Chondrocyte (in vitro differentiated cells): Measurements from ENCODE around the gene PIK3C3. TPM values are rescaled to one million over a fixed set of nuclear protein-coding genes. Genes with fewer than 3 reads are reported as not detected.
A peak's percentile ranks its signal among the peaks of the same experiment; 100 is the strongest.

Experiments
- DNase-seq: peaks from one replicate; pipeline ENCODE4 v3.0.0; 2021; ENCODE audit warnings: mixed read lengths, low spot score
- H3K27ac Mint-ChIP-seq: one replicate; pipeline ENCODE4 v1.8.0; 2021; ENCODE audit warnings: mild to moderate bottlenecking, moderate library complexity, mixed read lengths; ENCODE audit not compliant: unreplicated experiment
- H3K27me3 Mint-ChIP-seq: 2 replicates; pipeline ENCODE4 v1.8.0; 2021; ENCODE audit warnings: low read depth, mixed read lengths
- H3K36me3 Mint-ChIP-seq: 2 replicates; pipeline ENCODE4 v1.8.0; 2021; ENCODE audit warnings: low read depth, mixed read lengths
- H3K4me1 Mint-ChIP-seq: 2 replicates; pipeline ENCODE4 v1.8.0; 2021; ENCODE audit warnings: low read depth, mild to moderate bottlenecking, mixed read lengths
- H3K4me3 Mint-ChIP-seq: one replicate; pipeline ENCODE4 v1.8.0; 2021; ENCODE audit warnings: mild to moderate bottlenecking, moderate library complexity, mixed read lengths; ENCODE audit not compliant: unreplicated experiment
- H3K9me3 Mint-ChIP-seq: 2 replicates; pipeline ENCODE4 v1.8.0; 2021; ENCODE audit warnings: low read depth, mixed read lengths
- CTCF ChIP-seq: fragments of 200-600 bp; sonication (generic); IDR thresholded peaks from 2 replicates; pipeline ENCODE4 v1.5.0; 2021; ENCODE audit warnings: antibody characterized with exemption, mild to moderate bottlenecking, moderate library complexity
- total RNA-seq: library from RNA; stranded (reverse); gene quantifications from 3 replicates; pipeline ENCODE4 v1.2.1, GENCODE V29; 2021

The PIK3C3 gene
- total RNA-seq, 1 donor from 2014 or later = 53.0 TPM

GRCh38 chr18:42028247-42028832 is 73.3 kb downstream of the PIK3C3 start:
- Mint-ChIP-seq H3K4me3 (no peak overlapping the region), H3K27me3 (no peaks in the 10 kb centered on the region), H3K36me3 (peaks cover 7% of the 10 kb centered on the region), H3K27ac (no peak overlapping the region), H3K9me3 (no peaks in the 10 kb centered on the region), H3K4me1 (no peaks in the 10 kb centered on the region)
- DNase-seq = no peak
- TF ChIP-seq CTCF = peak; percentile 88

GRCh38 chr18:42029092-42029491 is 74.1 kb downstream of the PIK3C3 start:
- no peak overlapping the region for H3K27ac Mint-ChIP-seq
- no peak for TF ChIP-seq CTCF
- no peaks in the 10 kb centered on the region for H3K4me1 Mint-ChIP-seq
- H3K4me3 Mint-ChIP-seq = no peak overlapping the region
- H3K36me3 Mint-ChIP-seq = peaks cover 10% of the 10 kb centered on the region
- no peak for DNase-seq
- H3K9me3 Mint-ChIP-seq = no peaks in the 10 kb centered on the region
- no peaks in the 10 kb centered on the region for H3K27me3 Mint-ChIP-seq

DNA sequence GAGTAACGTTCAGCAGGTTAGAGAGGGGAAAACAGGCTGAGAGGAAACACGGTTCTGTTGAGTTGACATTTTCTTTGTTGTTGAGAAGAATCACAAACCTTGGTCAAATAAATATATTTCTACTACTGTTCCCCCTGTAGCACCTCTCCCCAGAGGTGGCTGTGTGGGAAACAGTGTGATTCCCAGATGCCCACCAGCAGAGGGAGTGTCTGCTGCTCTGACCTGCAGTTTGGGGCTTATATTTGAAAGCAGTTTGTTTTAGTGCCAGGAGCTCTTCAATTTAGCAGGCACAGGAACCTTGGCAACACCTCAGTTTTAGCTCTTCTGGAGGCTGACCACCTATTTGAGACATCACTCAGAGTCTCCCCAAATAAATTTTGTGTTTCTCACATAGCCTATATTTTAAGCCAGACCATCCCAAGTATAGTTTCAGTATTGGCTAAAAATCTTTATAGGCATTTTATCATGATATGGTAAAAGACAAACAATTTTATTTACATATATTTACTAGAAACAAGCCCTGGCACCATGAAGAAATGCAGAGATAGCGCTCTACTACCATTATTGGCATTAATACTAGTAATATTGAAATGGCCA is 75.7 kb downstream of the PIK3C3 start:
- no peak for DNase-seq
- H3K27me3 Mint-ChIP-seq = no peaks in the 10 kb centered on the region

DNA sequence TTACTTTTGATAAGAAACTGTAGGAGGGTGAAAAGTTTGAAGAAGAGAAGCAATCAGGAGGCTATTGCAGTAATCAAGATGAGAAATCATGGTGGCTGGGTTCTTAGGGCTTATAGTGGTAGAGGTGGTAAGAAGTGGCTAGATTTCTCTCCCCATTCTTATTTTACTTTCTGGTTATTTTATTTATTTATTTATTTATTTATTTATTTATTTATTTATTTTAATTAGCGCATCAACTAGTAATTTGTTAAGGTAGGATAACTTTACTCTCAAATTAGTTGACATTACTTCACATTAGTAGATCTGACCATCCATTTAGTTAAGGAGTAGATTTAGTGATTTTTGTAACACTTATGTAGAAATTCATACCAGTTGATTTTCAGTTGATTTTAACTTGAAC is 77.4 kb downstream of the PIK3C3 start:
- Mint-ChIP-seq H3K4me3 (no peak overlapping the region), H3K4me1 (peaks cover under 1% of the 10 kb centered on the region), H3K36me3 (peaks cover 18% of the 10 kb centered on the region), H3K27me3 (no peaks in the 10 kb centered on the region), H3K9me3 (no peaks in the 10 kb centered on the region), H3K27ac (no peak overlapping the region)
- no peak for TF ChIP-seq CTCF
- no peak for DNase-seq

More for the DNA sequence above, 75.7 kb downstream of the PIK3C3 start:
- Mint-ChIP-seq H3K27ac (peak overlapping the region; percentile 25), H3K4me3 (no peak overlapping the region), H3K4me1 (no peaks in the 10 kb centered on the region), H3K9me3 (no peaks in the 10 kb centered on the region), H3K36me3 (peaks cover 15% of the 10 kb centered on the region)
- peak; percentile 79 for TF ChIP-seq CTCF

GRCh38 chr18:42033137-42033810 is 78.2 kb downstream of the PIK3C3 start:
- Mint-ChIP-seq H3K4me1 (peaks cover 3% of the 10 kb centered on the region), H3K27ac (no peak overlapping the region), H3K36me3 (peaks cover 20% of the 10 kb centered on the region), H3K9me3 (no peaks in the 10 kb centered on the region), H3K27me3 (no peaks in the 10 kb centered on the region), H3K4me3 (no peak overlapping the region)
- DNase-seq = no peak
- no peak for TF ChIP-seq CTCF
